ENCODE results near the gene ZBTB16.

GRCh38 chr11:114247070-114247789 lies 187.7 kb downstream of the ZBTB16 start:
- no peak for TF ChIP-seq EZH2 (IDR thresholded peaks at IDR 0.05)
- no peak for TF ChIP-seq POLR2AphosphoS5 (IDR thresholded peaks at IDR 0.05; ENCODE audit: borderline replicate concordance, low read depth, low read length)
- no peak for TF ChIP-seq FOXP2 (optimal IDR thresholded peaks at IDR 0.05; ENCODE audit: control extremely low read depth, extremely low read length, insufficient read depth)
